HCT116 (cell line): ENCODE results near the gene ATRIP. TPM values are rescaled to one million over a fixed set of nuclear protein-coding genes. Genes with fewer than 3 reads are reported as not detected.

Experiments used
- ATAC-seq: fragments of 200-7000 bp; cut with Tn5 transposase; 2 replicates; pipeline ENCODE4 v1.9.1; 2020; ENCODE audit warnings: mild to moderate bottlenecking, moderate library complexity
- BruUV-seq: library from RNA; stranded (reverse); fragments of 400-500 nt; replicated peaks from 2 replicates; lab custom pipeline; 2021; lab: Mats Ljungman, UMichigan
- CTCF ChIA-PET: fragments of 300-600 bp; sonication (Branson Sonifier 250); formaldehyde crosslinking; loops from one replicate; lab custom pipeline; 2021; ENCODE audit warnings: antibody characterized with exemption; lab: Charles Lee
- POLR2A ChIA-PET: fragments of 300-600, 350-600 bp; sonication (Branson Sonifier 250); formaldehyde crosslinking; loops from one replicate; lab custom pipeline; 2021; ENCODE audit warnings: antibody characterized with exemption; lab: Charles Lee
- RAD21 ChIA-PET, 2 experiments: fragments of 300-600 bp; sonication (Branson Sonifier 250); formaldehyde crosslinking; loops; one replicate each; lab custom pipeline; 2023; ENCODE audit warnings: low total read pairs in 2 of 2; ENCODE audit not compliant: uncharacterized antibody in 2 of 2, unreplicated experiment in 2 of 2, low non-redundant PET in 1 of 2; lab: Charles Lee
- DNase-seq: peaks from one replicate; pipeline ENCODE4 v3.0.0-alpha.2; 2010; ENCODE audit warnings: low read depth, low spot score
- H2AFZ ChIP-seq: fragments of 200-600 bp; shearing (Covaris generic), sonication (generic); 2 replicates; pipeline ENCODE4 v1.6.1; 2017; ENCODE audit warnings: low read depth, mixed run types, mixed read lengths, antibody characterized with exemption, low read length; ENCODE audit not compliant: poor library complexity, severe bottlenecking
- H3K27ac ChIP-seq: 2 replicates; pipeline ENCODE4 v1.5.1; 2012; ENCODE audit warnings: low read depth, low read length
- H3K27me3 ChIP-seq: fragments of 200-600 bp; sonication (generic); 2 replicates; pipeline ENCODE4 v1.6.1; 2016; ENCODE audit warnings: mixed run types, low read length, mixed read lengths; ENCODE audit not compliant: insufficient read depth
- H3K36me3 ChIP-seq, 2 experiments: fragments of 200-500 bp in 1 of 2; fragments of 200-600 bp in 1 of 2; sonication (Bioruptor generic) in 1 of 2; sonication (generic) in 1 of 2; 2 replicates each; pipeline versions ENCODE4 v1.5.1 to v1.6.1; 2014 to 2016; ENCODE audit warnings: low read length in 2 of 2, inconsistent platforms in 1 of 2, mixed read lengths in 1 of 2, mixed run types in 1 of 2; ENCODE audit not compliant: insufficient read depth in 2 of 2, control insufficient read depth in 1 of 2
- H3K4me1 ChIP-seq, 2 experiments: fragments of 200-600 bp in 1 of 2; sonication (generic) in 1 of 2; 2 replicates each; pipeline versions ENCODE4 v1.5.1 to v1.6.1; 2012 to 2017; ENCODE audit warnings: low read length in 2 of 2, inconsistent platforms in 1 of 2, mild to moderate bottlenecking in 1 of 2, mixed read lengths in 1 of 2, mixed run types in 1 of 2, moderate library complexity in 1 of 2; ENCODE audit not compliant: insufficient read depth in 2 of 2, control insufficient read depth in 1 of 2
- H3K4me2 ChIP-seq: fragments of 200-600 bp; sonication (generic); 2 replicates; pipeline ENCODE4 v1.6.1; 2017; ENCODE audit warnings: mixed run types, low read length, mixed read lengths
- H3K4me3 ChIP-seq, 2 experiments: fragments of 200-600 bp in 1 of 2; sonication (generic) in 1 of 2; replicated peaks in 1 of 2; 2 replicates each; pipeline ENCODE4 v1.5.1; 2011 to 2016; ENCODE audit warnings: low read length in 2 of 2, control low read depth in 1 of 2, low read depth in 1 of 2, mild to moderate bottlenecking in 1 of 2, mixed read lengths in 1 of 2, mixed run types in 1 of 2
- H3K79me2 ChIP-seq: fragments of 200-600 bp; sonication (generic); 2 replicates; pipeline ENCODE4 v1.6.1; 2017; ENCODE audit warnings: mild to moderate bottlenecking, mixed run types, low read length, moderate library complexity, mixed read lengths; ENCODE audit not compliant: insufficient read depth
- H3K9ac ChIP-seq: fragments of 200-600 bp; sonication (generic); 2 replicates; pipeline ENCODE4 v1.6.1; 2016; ENCODE audit warnings: low read length, mixed read lengths
- H3K9me2 ChIP-seq: fragments of 200-600 bp; sonication (generic), shearing (Covaris generic); 2 replicates; pipeline ENCODE4 v1.6.1; 2017; ENCODE audit warnings: mixed run types, mild to moderate bottlenecking, moderate library complexity; ENCODE audit not compliant: insufficient read depth
- H3K9me3 ChIP-seq, 2 experiments: fragments of 200-500 bp in 1 of 2; fragments of 200-600 bp in 1 of 2; sonication (Bioruptor generic) in 1 of 2; sonication (generic) in 1 of 2; 2 replicates each; pipeline ENCODE4 v1.6.1; 2014 to 2017; ENCODE audit warnings: low read length in 2 of 2, mixed read lengths in 2 of 2, inconsistent platforms in 1 of 2, low read depth in 1 of 2, mild to moderate bottlenecking in 1 of 2, mixed run types in 1 of 2, moderate library complexity in 1 of 2; ENCODE audit not compliant: control insufficient read depth in 1 of 2, insufficient read depth in 1 of 2
- H4K20me1 ChIP-seq: fragments of 200-600 bp; sonication (generic), shearing (Covaris generic); 2 replicates; pipeline ENCODE4 v1.6.1; 2017; ENCODE audit warnings: mixed run types, mild to moderate bottlenecking, moderate library complexity; ENCODE audit not compliant: insufficient read depth
- CBX3 ChIP-seq: IDR thresholded peaks from 2 replicates; pipeline ENCODE4 v1.6.1; 2012; ENCODE audit warnings: low read depth
- CEBPB ChIP-seq: IDR thresholded peaks from 2 replicates; pipeline ENCODE4 v1.6.1; 2012; ENCODE audit warnings: low read depth
- EGR1 ChIP-seq: IDR thresholded peaks from 2 replicates; pipeline ENCODE4 v1.6.1; 2012; ENCODE audit warnings: low read depth
- ELF1 ChIP-seq: IDR thresholded peaks from 2 replicates; pipeline ENCODE4 v1.6.1; 2012; ENCODE audit warnings: low read depth, borderline replicate concordance
- EZH2phosphoT487 ChIP-seq: fragments of 200-600 bp; IDR thresholded peaks from 2 replicates; pipeline ENCODE4 v1.6.1; 2018; ENCODE audit warnings: antibody characterized with exemption, borderline replicate concordance
- FOSL1 ChIP-seq: IDR thresholded peaks from 2 replicates; pipeline ENCODE4 v1.6.1; 2012; ENCODE audit warnings: low read depth
- JUND ChIP-seq: IDR thresholded peaks from 2 replicates; pipeline ENCODE4 v1.6.1; 2012
- POLR2A ChIP-seq: IDR thresholded peaks from 2 replicates; pipeline ENCODE4 v1.7.0; 2011; ENCODE audit warnings: borderline replicate concordance; ENCODE audit not compliant: insufficient read depth, insufficient read length; ENCODE audit errors: extremely low read depth
- RAD21 ChIP-seq: IDR thresholded peaks from 2 replicates; pipeline ENCODE4 v1.6.1; 2012; ENCODE audit warnings: low read depth, mild to moderate bottlenecking
- SIN3A ChIP-seq: IDR thresholded peaks from 2 replicates; pipeline ENCODE4 v1.6.1; 2012; ENCODE audit warnings: low read depth
- SP1 ChIP-seq: IDR thresholded peaks from 2 replicates; pipeline ENCODE4 v1.6.1; 2012; ENCODE audit warnings: low read depth
- SRF ChIP-seq: IDR thresholded peaks from 2 replicates; pipeline ENCODE4 v1.6.1; 2012; ENCODE audit warnings: low read depth
- TCF7L2 ChIP-seq: IDR thresholded peaks from 2 replicates; pipeline ENCODE4 v1.7.0; 2011; ENCODE audit warnings: borderline replicate concordance, inconsistent platforms; ENCODE audit not compliant: insufficient read depth, insufficient read length; ENCODE audit errors: extremely low read depth
- YY1 ChIP-seq: IDR thresholded peaks from 2 replicates; pipeline ENCODE4 v1.6.1; 2011; ENCODE audit warnings: low read length, low read depth, moderate library complexity, mild to moderate bottlenecking; ENCODE audit not compliant: insufficient replicate concordance; ENCODE audit errors: extremely low read depth
- ZFX ChIP-seq: fragments of 450-650 bp; IDR thresholded peaks from 2 replicates; pipeline ENCODE4 v1.6.1; 2017
- ZNF274 ChIP-seq: fragments of 200-500 bp; sonication (Bioruptor generic); IDR thresholded peaks from 2 replicates; pipeline ENCODE4 v1.6.1; 2014; ENCODE audit warnings: mild to moderate bottlenecking, low read depth, low read length, inconsistent platforms
- intact Hi-C: fragments of 100-400 bp; cut with micrococcal nuclease; formaldehyde crosslinking; loops from 2 replicates; pipeline ENCODE4 v1.10.0; 2022
- total RNA-seq: library from RNA; stranded (reverse); gene quantifications from one replicate; pipeline ENCODE4 v1.2.1, GENCODE V29; 2021; ENCODE audit not compliant: unreplicated experiment
- TF ChIP-seq, protein P1 (sequence below): IDR thresholded peaks from 2 replicates; pipeline ENCODE4 v1.6.1; 2012
- TF ChIP-seq, protein P2 (sequence below): IDR thresholded peaks from 2 replicates; pipeline ENCODE4 v1.6.1; 2012; ENCODE audit warnings: low read depth
- TF ChIP-seq, protein P3 (sequence below), 3 experiments: fragments of 200-600 bp in 1 of 3; sonication (generic) in 1 of 3; IDR thresholded peaks in 2 of 3; conservative IDR thresholded peaks in 1 of 3; 2 replicates each; pipeline ENCODE4 v1.5.1; 2012 to 2017; ENCODE audit warnings: low read depth in 2 of 3, low read length in 2 of 3, antibody characterized with exemption in 1 of 3, borderline replicate concordance in 1 of 3, control low read depth in 1 of 3, mild to moderate bottlenecking in 1 of 3, mixed read lengths in 1 of 3, mixed run types in 1 of 3, moderate library complexity in 1 of 3; ENCODE audit not compliant: insufficient read depth in 1 of 3
- TF ChIP-seq, protein P4 (sequence below): IDR thresholded peaks from 2 replicates; pipeline ENCODE4 v1.6.1; 2011; ENCODE audit warnings: mild to moderate bottlenecking, low read length, moderate library complexity; ENCODE audit not compliant: insufficient replicate concordance; ENCODE audit errors: extremely low read depth

The ATRIP gene
- total RNA-seq, 1 experiment from 2014 or later = 15.6 TPM

DNA sequence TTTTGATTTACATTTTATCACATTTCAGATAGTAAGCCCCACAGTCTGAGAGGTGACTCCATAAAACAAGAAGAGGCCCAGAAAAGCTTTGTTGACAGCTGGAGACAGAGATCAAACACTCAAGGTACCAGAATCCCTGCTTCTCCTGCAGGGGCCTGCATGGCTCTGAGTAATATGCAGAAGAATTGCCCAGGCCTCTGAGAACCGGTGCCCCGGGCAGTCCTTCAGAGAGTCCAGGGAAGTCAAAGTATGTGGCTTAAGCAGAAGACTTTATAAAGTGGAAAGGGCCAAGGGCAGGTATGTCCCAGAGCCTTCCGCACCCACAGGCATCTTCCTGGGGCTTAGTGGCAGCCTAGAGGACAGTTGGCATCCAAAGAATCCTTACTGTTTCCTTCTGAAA lies 12.8 kb downstream of the ATRIP start:
- BruUV-seq = no TSS peak
- Histone ChIP-seq H3K9me2 (no peaks in the 10 kb centered on the region), H2AFZ (no peak overlapping the region), H3K4me2 (no peak overlapping the region), H3K9me3 (no peaks in the 10 kb centered on the region), H3K27ac (no peak overlapping the region), H3K79me2 (no peaks in the 10 kb centered on the region), H3K4me1 (no peaks in the 10 kb centered on the region), H4K20me1 (no peaks in the 10 kb centered on the region), H3K9ac (no peak overlapping the region), H3K4me3 (no peak overlapping the region)
- DNase-seq = no peak
- RAD21 ChIA-PET = no interaction called here
- POLR2A ChIA-PET = no interaction called here
- intact Hi-C loops = no loop called here
- CTCF ChIA-PET = no interaction called here
- ATAC-seq = no peak
- TF ChIP-seq ELF1 (no peak), ZNF274 (no peak), TCF7L2 (no peak), SP1 (no peak), CEBPB (no peak), SRF (no peak), EGR1 (no peak), FOSL1 (no peak), ZFX (no peak), YY1 (no peak), SIN3A (no peak), EZH2phosphoT487 (no peak), RAD21 (no peak), POLR2A (no peak), CBX3 (no peak), JUND (no peak)
- TF ChIP-seq, protein P1, sequence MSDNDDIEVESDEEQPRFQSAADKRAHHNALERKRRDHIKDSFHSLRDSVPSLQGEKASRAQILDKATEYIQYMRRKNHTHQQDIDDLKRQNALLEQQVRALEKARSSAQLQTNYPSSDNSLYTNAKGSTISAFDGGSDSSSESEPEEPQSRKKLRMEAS = no peak
- TF ChIP-seq, protein P2, sequence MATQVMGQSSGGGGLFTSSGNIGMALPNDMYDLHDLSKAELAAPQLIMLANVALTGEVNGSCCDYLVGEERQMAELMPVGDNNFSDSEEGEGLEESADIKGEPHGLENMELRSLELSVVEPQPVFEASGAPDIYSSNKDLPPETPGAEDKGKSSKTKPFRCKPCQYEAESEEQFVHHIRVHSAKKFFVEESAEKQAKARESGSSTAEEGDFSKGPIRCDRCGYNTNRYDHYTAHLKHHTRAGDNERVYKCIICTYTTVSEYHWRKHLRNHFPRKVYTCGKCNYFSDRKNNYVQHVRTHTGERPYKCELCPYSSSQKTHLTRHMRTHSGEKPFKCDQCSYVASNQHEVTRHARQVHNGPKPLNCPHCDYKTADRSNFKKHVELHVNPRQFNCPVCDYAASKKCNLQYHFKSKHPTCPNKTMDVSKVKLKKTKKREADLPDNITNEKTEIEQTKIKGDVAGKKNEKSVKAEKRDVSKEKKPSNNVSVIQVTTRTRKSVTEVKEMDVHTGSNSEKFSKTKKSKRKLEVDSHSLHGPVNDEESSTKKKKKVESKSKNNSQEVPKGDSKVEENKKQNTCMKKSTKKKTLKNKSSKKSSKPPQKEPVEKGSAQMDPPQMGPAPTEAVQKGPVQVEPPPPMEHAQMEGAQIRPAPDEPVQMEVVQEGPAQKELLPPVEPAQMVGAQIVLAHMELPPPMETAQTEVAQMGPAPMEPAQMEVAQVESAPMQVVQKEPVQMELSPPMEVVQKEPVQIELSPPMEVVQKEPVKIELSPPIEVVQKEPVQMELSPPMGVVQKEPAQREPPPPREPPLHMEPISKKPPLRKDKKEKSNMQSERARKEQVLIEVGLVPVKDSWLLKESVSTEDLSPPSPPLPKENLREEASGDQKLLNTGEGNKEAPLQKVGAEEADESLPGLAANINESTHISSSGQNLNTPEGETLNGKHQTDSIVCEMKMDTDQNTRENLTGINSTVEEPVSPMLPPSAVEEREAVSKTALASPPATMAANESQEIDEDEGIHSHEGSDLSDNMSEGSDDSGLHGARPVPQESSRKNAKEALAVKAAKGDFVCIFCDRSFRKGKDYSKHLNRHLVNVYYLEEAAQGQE = no peak
- TF ChIP-seq, protein P3, sequence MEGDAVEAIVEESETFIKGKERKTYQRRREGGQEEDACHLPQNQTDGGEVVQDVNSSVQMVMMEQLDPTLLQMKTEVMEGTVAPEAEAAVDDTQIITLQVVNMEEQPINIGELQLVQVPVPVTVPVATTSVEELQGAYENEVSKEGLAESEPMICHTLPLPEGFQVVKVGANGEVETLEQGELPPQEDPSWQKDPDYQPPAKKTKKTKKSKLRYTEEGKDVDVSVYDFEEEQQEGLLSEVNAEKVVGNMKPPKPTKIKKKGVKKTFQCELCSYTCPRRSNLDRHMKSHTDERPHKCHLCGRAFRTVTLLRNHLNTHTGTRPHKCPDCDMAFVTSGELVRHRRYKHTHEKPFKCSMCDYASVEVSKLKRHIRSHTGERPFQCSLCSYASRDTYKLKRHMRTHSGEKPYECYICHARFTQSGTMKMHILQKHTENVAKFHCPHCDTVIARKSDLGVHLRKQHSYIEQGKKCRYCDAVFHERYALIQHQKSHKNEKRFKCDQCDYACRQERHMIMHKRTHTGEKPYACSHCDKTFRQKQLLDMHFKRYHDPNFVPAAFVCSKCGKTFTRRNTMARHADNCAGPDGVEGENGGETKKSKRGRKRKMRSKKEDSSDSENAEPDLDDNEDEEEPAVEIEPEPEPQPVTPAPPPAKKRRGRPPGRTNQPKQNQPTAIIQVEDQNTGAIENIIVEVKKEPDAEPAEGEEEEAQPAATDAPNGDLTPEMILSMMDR (IDR thresholded peaks at IDR 0.05 in 2 of 3, conservative IDR thresholded peaks at IDR 0.05 in 1 of 3; ENCODE audit: borderline replicate concordance in 1 of 3, insufficient read depth in 1 of 3, low read depth in 2 of 3, low read length in 2 of 3) = no peak
- TF ChIP-seq, protein P4, sequence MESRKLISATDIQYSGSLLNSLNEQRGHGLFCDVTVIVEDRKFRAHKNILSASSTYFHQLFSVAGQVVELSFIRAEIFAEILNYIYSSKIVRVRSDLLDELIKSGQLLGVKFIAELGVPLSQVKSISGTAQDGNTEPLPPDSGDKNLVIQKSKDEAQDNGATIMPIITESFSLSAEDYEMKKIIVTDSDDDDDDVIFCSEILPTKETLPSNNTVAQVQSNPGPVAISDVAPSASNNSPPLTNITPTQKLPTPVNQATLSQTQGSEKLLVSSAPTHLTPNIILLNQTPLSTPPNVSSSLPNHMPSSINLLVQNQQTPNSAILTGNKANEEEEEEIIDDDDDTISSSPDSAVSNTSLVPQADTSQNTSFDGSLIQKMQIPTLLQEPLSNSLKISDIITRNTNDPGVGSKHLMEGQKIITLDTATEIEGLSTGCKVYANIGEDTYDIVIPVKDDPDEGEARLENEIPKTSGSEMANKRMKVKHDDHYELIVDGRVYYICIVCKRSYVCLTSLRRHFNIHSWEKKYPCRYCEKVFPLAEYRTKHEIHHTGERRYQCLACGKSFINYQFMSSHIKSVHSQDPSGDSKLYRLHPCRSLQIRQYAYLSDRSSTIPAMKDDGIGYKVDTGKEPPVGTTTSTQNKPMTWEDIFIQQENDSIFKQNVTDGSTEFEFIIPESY = no peak
- TF ChIP-seq, all 23 proteins: peak for 0
- H3K27me3 ChIP-seq = no peaks in the 10 kb centered on the region
- H3K36me3 ChIP-seq = peaks cover 38 to 42% of the 10 kb centered on the region in 2 experiments
